Suprapubic skin (tissue), 4 donors: ENCODE data around the gene ZNF467. TPM values are rescaled to one million over a fixed set of nuclear protein-coding genes. Genes with fewer than 3 reads are reported as not detected.

Source experiments
- DNase-seq, 2 donors: peaks; one replicate each; pipeline ENCODE4 v3.0.0-alpha.2; 2019; ENCODE audit warnings: low spot score in 2 of 2
- H3K27ac ChIP-seq: fragments of 200-600 bp; sonication (generic); one replicate; pipeline ENCODE4 v1.5.1; 2019
- H3K27me3 ChIP-seq: fragments of 200-600 bp; sonication (generic); one replicate; pipeline ENCODE4 v1.5.1; 2019
- H3K36me3 ChIP-seq: fragments of 200-600 bp; sonication (generic); one replicate; pipeline ENCODE4 v1.5.1; 2019
- H3K4me1 ChIP-seq: fragments of 200-600 bp; sonication (generic); one replicate; pipeline ENCODE4 v1.5.1; 2019
- H3K4me3 ChIP-seq: fragments of 200-600 bp; sonication (generic); one replicate; pipeline ENCODE4 v1.5.1; 2019; ENCODE audit warnings: mild to moderate bottlenecking
- H3K9me3 ChIP-seq: fragments of 200-600 bp; sonication (generic); one replicate; pipeline ENCODE4 v1.5.1; 2019
- EP300 ChIP-seq: sonication (generic); formaldehyde crosslinking; IDR thresholded peaks from one replicate; pipeline ENCODE4 v1.6.1; 2017; ENCODE audit warnings: antibody characterized with exemption
- POLR2A ChIP-seq, 2 donors: fragments of 450-650 bp; IDR thresholded peaks; one replicate each; pipeline ENCODE4 v1.6.1; 2017; ENCODE audit warnings: antibody characterized with exemption in 2 of 2, mild to moderate bottlenecking in 2 of 2, moderate library complexity in 2 of 2
- POLR2AphosphoS5 ChIP-seq, 3 donors: sonication (generic); formaldehyde crosslinking; IDR thresholded peaks; one replicate each; pipeline ENCODE4 v1.6.1; 2017; ENCODE audit warnings: antibody characterized with exemption in 3 of 3
- WGBS: methylation state at CpG from one replicate; pipeline ENCODE4 v1.1.5; 2018; 5-methylcytosine and 5-hydroxymethylcytosine counted together
- total RNA-seq, 4 donors: library from RNA; depleted of rRNA; stranded (reverse); fragments of >200 nt; gene quantifications; one replicate each; pipeline ENCODE4 v1.1.0, GENCODE V29; 2016
- TF ChIP-seq, protein P1 (sequence below), 2 donors: fragments of 200-600 bp in 1 of 2; fragments of 450-650 bp in 1 of 2; sonication (generic) in 1 of 2; IDR thresholded peaks; one replicate each; pipeline ENCODE4 v1.5.1; 2016 to 2019; ENCODE audit warnings: antibody characterized with exemption in 2 of 2, mild to moderate bottlenecking in 1 of 2, moderate library complexity in 1 of 2

The ZNF467 gene
- total RNA-seq, 4 donors from 2014 or later = 2.9 to 10.8 (median 4.6) TPM

DNA sequence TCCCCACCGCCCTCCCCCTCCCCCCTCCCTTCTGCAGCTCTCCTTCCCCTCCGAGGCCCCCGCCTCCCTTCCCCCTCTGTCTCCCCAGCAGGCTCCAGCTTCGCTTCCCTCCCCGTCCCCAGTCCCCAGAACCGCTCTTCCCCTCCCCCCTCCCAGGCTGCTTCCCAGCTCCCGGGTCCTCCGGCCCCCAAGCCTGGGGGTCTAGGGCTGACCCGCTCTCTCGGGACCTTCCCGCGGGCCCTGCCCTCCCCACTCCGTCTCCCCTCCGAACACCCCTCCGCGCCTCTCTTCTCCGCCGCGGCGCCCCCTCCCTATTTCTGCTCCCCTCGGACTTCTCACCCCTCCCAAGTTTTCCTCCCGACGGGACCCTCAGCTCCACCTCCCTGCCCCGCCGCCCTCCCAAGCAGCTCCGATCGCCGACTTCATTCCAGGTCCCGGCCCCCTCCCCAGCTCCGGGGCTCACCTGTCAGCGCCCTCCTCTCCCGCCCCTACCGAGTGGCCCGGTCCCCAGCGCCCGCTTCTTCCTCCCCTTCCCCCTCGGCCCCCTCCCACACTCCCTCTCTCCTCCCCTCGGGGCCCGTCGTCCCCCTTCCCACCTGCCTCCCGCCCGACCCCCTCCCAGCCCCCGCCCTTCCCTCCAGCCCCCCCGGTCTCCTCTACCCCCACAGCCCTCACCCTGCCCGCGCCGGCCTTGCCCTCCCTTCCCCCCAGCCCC, 990 bp downstream of the ZNF467 start:
- Histone ChIP-seq H3K27ac (peak overlapping the region; percentile 55), H3K9me3 (no peaks in the 10 kb centered on the region), H3K4me3 (peak overlapping the region; percentile 77), H3K4me1 (peaks cover 38% of the 10 kb centered on the region), H3K27me3 (no peaks in the 10 kb centered on the region), H3K36me3 (no peaks in the 10 kb centered on the region)
- WGBS = 2% methylated on average over 37 of the region's 47 CpGs
- no peak for DNase-seq
- TF ChIP-seq POLR2A (IDR thresholded peaks at IDR 0.05) = no peak
- TF ChIP-seq EP300 = no peak
- TF ChIP-seq POLR2AphosphoS5 (IDR thresholded peaks at IDR 0.05) = no peak
- TF ChIP-seq, protein P1, sequence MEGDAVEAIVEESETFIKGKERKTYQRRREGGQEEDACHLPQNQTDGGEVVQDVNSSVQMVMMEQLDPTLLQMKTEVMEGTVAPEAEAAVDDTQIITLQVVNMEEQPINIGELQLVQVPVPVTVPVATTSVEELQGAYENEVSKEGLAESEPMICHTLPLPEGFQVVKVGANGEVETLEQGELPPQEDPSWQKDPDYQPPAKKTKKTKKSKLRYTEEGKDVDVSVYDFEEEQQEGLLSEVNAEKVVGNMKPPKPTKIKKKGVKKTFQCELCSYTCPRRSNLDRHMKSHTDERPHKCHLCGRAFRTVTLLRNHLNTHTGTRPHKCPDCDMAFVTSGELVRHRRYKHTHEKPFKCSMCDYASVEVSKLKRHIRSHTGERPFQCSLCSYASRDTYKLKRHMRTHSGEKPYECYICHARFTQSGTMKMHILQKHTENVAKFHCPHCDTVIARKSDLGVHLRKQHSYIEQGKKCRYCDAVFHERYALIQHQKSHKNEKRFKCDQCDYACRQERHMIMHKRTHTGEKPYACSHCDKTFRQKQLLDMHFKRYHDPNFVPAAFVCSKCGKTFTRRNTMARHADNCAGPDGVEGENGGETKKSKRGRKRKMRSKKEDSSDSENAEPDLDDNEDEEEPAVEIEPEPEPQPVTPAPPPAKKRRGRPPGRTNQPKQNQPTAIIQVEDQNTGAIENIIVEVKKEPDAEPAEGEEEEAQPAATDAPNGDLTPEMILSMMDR (IDR thresholded peaks at IDR 0.05) = no peak

DNA sequence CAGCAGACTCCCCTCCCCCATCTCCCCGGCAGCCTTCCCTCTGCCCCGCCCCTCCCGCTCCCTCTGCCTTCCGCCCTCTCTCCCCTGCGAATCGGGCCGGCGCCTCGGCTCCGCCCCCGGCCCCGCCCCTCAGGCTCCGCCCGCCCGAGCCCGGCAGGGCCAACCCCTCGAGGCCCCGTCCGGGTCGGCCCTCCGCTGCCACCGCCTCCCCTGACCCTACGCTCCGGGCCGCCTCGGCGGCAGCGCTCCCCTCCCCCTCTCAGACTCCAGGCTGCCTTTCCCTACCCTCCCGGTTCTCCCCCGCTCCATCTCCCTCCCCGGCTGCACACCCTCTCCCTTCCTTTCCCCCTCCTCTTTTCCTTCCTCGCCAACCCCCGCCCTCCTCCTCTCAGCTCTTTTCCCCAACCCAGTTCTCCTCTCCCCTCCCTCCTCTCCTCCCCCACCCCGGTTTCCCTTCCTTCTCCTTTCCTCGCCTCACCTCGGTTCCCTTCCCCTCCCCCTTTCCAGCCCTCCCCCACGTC, 1.6 kb downstream of the ZNF467 start:
- Histone ChIP-seq H3K36me3 (peaks cover 5% of the 10 kb centered on the region), H3K27me3 (no peaks in the 10 kb centered on the region), H3K27ac (no peak overlapping the region), H3K4me3 (peak overlapping the region; percentile 77), H3K9me3 (no peaks in the 10 kb centered on the region), H3K4me1 (peaks cover 38% of the 10 kb centered on the region)
- TF ChIP-seq, protein P1 (IDR thresholded peaks at IDR 0.05) = no peak
- TF ChIP-seq POLR2AphosphoS5 (IDR thresholded peaks at IDR 0.05) = no peak
- TF ChIP-seq POLR2A (IDR thresholded peaks at IDR 0.05) = no peak
- TF ChIP-seq EP300 = no peak
- 2% methylated on average over 23 of the region's 37 CpGs for WGBS
- DNase-seq = peak; percentile 90 to 92

DNA sequence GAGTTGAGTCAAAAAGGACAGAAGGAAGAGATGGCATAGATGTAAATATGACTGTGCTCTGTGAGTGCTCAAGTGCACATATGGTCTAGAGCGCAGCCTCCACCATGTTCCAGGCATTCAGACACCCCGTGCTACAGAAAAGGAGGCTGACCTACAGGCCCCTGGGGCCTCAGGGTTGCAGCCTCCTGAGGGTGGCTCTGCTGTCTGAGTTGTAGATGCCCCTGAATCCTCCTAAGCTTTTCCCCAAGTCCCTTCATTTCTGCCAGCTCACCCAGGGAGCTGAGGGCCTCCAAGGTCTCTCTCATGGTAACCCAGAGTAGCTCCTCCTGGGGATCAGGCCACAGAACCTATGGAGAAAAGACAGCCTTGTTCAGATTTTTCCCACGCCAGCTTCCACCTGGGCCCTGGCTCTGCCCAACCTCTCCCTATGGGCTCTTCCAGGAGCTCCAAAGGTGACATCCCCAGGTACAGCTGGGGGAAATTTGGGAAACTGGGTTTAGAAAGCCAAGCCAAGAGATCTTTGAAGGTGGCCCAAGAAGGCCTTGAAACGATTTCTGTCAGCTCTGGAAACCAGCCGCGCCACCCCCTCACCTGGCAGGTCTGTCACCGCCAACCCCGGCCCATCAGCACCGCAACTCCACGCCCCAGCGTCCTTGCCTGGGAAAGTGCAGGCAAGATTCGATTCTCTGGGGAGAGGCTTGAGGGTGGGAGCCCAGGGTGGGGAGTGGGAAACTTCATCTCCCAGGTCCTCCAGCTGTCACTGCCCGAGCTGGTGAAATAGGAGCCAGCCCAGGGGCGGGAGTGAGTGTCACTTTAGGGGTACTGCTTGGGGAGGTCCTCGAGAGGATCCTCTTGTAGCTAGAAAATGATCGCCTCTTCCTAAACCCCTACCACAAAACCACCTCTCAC, 2.4 kb downstream of the ZNF467 start:
- Histone ChIP-seq H3K27me3 (no peaks in the 10 kb centered on the region), H3K4me1 (peaks cover 38% of the 10 kb centered on the region), H3K9me3 (no peaks in the 10 kb centered on the region), H3K36me3 (peaks cover 7% of the 10 kb centered on the region), H3K4me3 (peak overlapping the region; percentile 77), H3K27ac (no peak overlapping the region)
- WGBS = 40% methylated on average over 7 of the region's 16 CpGs
- DNase-seq = no peak
- TF ChIP-seq POLR2AphosphoS5 (IDR thresholded peaks at IDR 0.05) (no peak), EP300 (no peak), POLR2A (IDR thresholded peaks at IDR 0.05) (no peak)
- TF ChIP-seq, protein P1 (IDR thresholded peaks at IDR 0.05) = no peak

DNA sequence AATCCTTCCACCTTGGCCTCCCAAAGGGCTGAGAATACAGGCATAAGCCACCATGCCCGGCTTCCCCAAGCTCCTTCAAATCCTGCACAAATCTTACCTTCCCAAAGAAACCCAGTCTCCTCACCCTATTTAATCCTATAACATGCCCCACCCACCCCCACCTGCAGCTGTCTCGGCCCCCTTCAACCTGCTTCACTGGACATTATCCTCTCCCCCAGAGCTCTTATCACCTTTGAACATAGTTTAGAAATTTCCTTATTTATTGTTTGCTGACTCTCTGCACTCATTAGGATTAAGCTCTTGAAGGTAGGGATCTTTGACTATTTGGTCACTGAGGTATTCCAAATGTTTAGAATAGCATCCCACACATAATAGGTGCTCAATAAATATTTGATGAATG, 3.5 kb downstream of the ZNF467 start:
- Histone ChIP-seq H3K4me3 (no peak overlapping the region), H3K27me3 (peaks cover 4% of the 10 kb centered on the region), H3K9me3 (no peaks in the 10 kb centered on the region), H3K36me3 (peaks cover 18% of the 10 kb centered on the region), H3K4me1 (peaks cover 38% of the 10 kb centered on the region), H3K27ac (no peak overlapping the region)
- DNase-seq = no peak
- 91% methylated on average over 2 of the region's 2 CpGs for WGBS
- TF ChIP-seq, protein P1 (IDR thresholded peaks at IDR 0.05) = no peak
- no peak for TF ChIP-seq POLR2AphosphoS5 (IDR thresholded peaks at IDR 0.05)
- TF ChIP-seq POLR2A (IDR thresholded peaks at IDR 0.05) = no peak
- TF ChIP-seq EP300 = no peak

DNA sequence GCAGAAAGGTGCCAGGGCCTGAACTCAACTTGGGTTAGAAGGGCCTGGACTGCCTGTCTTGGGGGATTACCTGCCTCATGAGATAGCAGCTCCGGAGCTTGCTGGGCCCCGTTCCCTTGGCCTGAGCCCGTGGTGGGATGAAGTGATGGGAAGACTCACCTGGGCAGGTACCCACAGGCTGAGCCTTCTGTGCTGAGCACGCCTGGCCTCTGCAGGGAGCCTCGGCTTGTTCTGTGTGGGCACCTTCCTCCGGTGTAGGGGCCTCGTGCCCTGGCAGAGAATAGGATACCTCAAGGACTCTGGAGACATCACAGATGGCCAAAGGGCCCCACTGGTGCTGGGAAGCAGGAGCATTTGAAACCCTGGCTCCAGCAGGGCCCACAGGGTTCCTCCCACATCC, 4.5 kb downstream of the ZNF467 start:
- no peak for DNase-seq
- Histone ChIP-seq H3K36me3 (peaks cover 24% of the 10 kb centered on the region), H3K27me3 (peaks cover 10% of the 10 kb centered on the region), H3K4me1 (peaks cover 28% of the 10 kb centered on the region), H3K4me3 (no peak overlapping the region), H3K27ac (no peak overlapping the region), H3K9me3 (no peaks in the 10 kb centered on the region)
- 93% methylated on average over 3 of the region's 7 CpGs for WGBS
- no peak for TF ChIP-seq EP300
- TF ChIP-seq POLR2A (IDR thresholded peaks at IDR 0.05) = no peak
- TF ChIP-seq, protein P1 (IDR thresholded peaks at IDR 0.05) = no peak
- TF ChIP-seq POLR2AphosphoS5 (IDR thresholded peaks at IDR 0.05) = no peak
